OCI-LY1 (cell line): ENCODE data around the gene GJC2.

Experiments
- EZH2 ChIP-seq: fragments of 200-600 bp; sonication (generic), shearing (Covaris generic); IDR thresholded peaks from 2 replicates; pipeline ENCODE4 v1.8.0; 2017; ENCODE audit warnings: borderline replicate concordance, mixed run types, mild to moderate bottlenecking, antibody characterized with exemption, low read length, moderate library complexity, mixed read lengths
- TF ChIP-seq, protein P1 (sequence below): fragments of 200-600 bp; sonication (generic), shearing (Covaris generic); IDR thresholded peaks from 2 replicates; pipeline ENCODE4 v1.5.1; 2017; ENCODE audit warnings: mild to moderate bottlenecking, antibody characterized with exemption, low read length, moderate library complexity, mixed read lengths

- TF ChIP-seq, protein P1, sequence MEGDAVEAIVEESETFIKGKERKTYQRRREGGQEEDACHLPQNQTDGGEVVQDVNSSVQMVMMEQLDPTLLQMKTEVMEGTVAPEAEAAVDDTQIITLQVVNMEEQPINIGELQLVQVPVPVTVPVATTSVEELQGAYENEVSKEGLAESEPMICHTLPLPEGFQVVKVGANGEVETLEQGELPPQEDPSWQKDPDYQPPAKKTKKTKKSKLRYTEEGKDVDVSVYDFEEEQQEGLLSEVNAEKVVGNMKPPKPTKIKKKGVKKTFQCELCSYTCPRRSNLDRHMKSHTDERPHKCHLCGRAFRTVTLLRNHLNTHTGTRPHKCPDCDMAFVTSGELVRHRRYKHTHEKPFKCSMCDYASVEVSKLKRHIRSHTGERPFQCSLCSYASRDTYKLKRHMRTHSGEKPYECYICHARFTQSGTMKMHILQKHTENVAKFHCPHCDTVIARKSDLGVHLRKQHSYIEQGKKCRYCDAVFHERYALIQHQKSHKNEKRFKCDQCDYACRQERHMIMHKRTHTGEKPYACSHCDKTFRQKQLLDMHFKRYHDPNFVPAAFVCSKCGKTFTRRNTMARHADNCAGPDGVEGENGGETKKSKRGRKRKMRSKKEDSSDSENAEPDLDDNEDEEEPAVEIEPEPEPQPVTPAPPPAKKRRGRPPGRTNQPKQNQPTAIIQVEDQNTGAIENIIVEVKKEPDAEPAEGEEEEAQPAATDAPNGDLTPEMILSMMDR: no peak
- TF ChIP-seq EZH2: no peak
Measured at GRCh38 chr1:228159008-228159665, 9.4 kb downstream of the GJC2 start.
